Endothelial cell of umbilical vein (primary cell): ENCODE measurements around the gene RAD1. TPM values are rescaled to one million over a fixed set of nuclear protein-coding genes. Genes with fewer than 3 reads are reported as not detected.

Source experiments
- BruUV-seq: library from RNA; stranded (reverse); fragments of 400-500 nt; replicated peaks from 2 replicates; lab custom pipeline; 2021; lab: Mats Ljungman, UMichigan
- CTCF ChIA-PET: fragments of 300-600, 350-600 bp; sonication (Branson Sonifier 250); formaldehyde crosslinking; loops from one replicate; lab custom pipeline; 2021; ENCODE audit warnings: antibody characterized with exemption, inconsistent platforms; lab: Charles Lee
- POLR2A ChIA-PET: fragments of 300-600, 350-600 bp; sonication (Branson Sonifier 250); formaldehyde crosslinking; loops from one replicate; lab custom pipeline; 2021; ENCODE audit warnings: antibody characterized with exemption, inconsistent platforms; lab: Charles Lee
- DNase-seq: peaks from one replicate; pipeline ENCODE4 v3.0.0-alpha.2; 2011; ENCODE audit warnings: low read depth, low spot score
- FAIRE-seq: peaks from 2 replicates; lab custom pipeline; 2011; peaks lifted over from hg19 to GRCh38; lab: Jason Lieb, UNC
- H2AFZ ChIP-seq: 2 replicates; pipeline ENCODE4 v1.6.0; 2012; ENCODE audit warnings: low read depth, low read length, control low read depth, inconsistent platforms
- H3K27ac ChIP-seq: 2 replicates; pipeline ENCODE4 v1.5.1; 2011; ENCODE audit warnings: low read depth, mild to moderate bottlenecking, control low read depth, low read length, moderate library complexity; ENCODE audit not compliant: insufficient read depth
- H3K27me3 ChIP-seq, 2 experiments: 2 replicates each; pipeline versions ENCODE4 v1.6.0 to v1.6.1; 2011; ENCODE audit warnings: low read length in 2 of 2, mixed read lengths in 1 of 2; ENCODE audit not compliant: control insufficient read depth in 2 of 2, insufficient read depth in 2 of 2
- H3K36me3 ChIP-seq, 2 experiments: 2 replicates in 1 of 2; 3 replicates in 1 of 2; pipeline ENCODE4 v1.5.1; 2011; ENCODE audit warnings: low read length in 2 of 2, mild to moderate bottlenecking in 1 of 2, moderate library complexity in 1 of 2; ENCODE audit not compliant: control insufficient read depth in 2 of 2, insufficient read depth in 2 of 2; ENCODE audit errors: extremely low read depth in 1 of 2
- H3K4me1 ChIP-seq: 3 replicates; pipeline ENCODE4 v1.5.1; 2011; ENCODE audit warnings: mild to moderate bottlenecking, low read length; ENCODE audit not compliant: control insufficient read depth, insufficient read depth; ENCODE audit errors: extremely low read depth
- H3K4me2 ChIP-seq: 2 replicates; pipeline ENCODE4 v1.6.1; 2011; ENCODE audit warnings: low read length, control low read depth, mixed read lengths; ENCODE audit not compliant: insufficient read depth
- H3K4me3 ChIP-seq, 3 experiments: fragments of 200-600 bp in 1 of 3; sonication (generic), shearing (Covaris generic) in 1 of 3; replicated peaks in 1 of 3; 2 replicates each; pipeline ENCODE4 v1.5.1; 2011 to 2016; ENCODE audit warnings: control low read depth in 3 of 3, low read length in 3 of 3, mild to moderate bottlenecking in 2 of 3, inconsistent platforms in 1 of 3, low read depth in 1 of 3, moderate library complexity in 1 of 3; ENCODE audit not compliant: insufficient read depth in 1 of 3
- H3K79me2 ChIP-seq: 2 replicates; pipeline ENCODE4 v1.6.0; 2012; ENCODE audit warnings: low read length, inconsistent platforms; ENCODE audit not compliant: control insufficient read depth, insufficient read depth
- H3K9ac ChIP-seq: replicated peaks from 2 replicates; pipeline ENCODE3; 2011; ENCODE audit warnings: low read length, control low read depth; ENCODE audit not compliant: insufficient read depth; ENCODE audit errors: extremely low read depth
- H3K9me1 ChIP-seq: replicated peaks from 3 replicates; pipeline ENCODE4 v1.6.0; 2011; ENCODE audit warnings: mild to moderate bottlenecking, low read length; ENCODE audit not compliant: control insufficient read depth, insufficient read depth; ENCODE audit errors: extremely low read depth
- H3K9me3 ChIP-seq: replicated peaks from 2 replicates; pipeline ENCODE4 v1.5.1; 2012; ENCODE audit warnings: low read length, inconsistent platforms; ENCODE audit not compliant: control insufficient read depth, insufficient read depth
- H4K20me1 ChIP-seq: replicated peaks from 2 replicates; pipeline ENCODE3; 2011; ENCODE audit warnings: mild to moderate bottlenecking, low read length; ENCODE audit not compliant: control insufficient read depth, insufficient read depth; ENCODE audit errors: extremely low read depth
- CTCF ChIP-seq, 2 donors: IDR thresholded peaks; 1 replicate in 1 of 2; 2 replicates in 1 of 2; pipeline ENCODE4 v1.5.1; 2011; ENCODE audit warnings: low read length in 2 of 2, mild to moderate bottlenecking in 2 of 2, moderate library complexity in 2 of 2, control low read depth in 1 of 2, inconsistent platforms in 1 of 2, low read depth in 1 of 2; ENCODE audit not compliant: insufficient read depth in 1 of 2; ENCODE audit errors: extremely low read depth in 1 of 2
- EZH2 ChIP-seq: IDR thresholded peaks from 2 replicates; pipeline ENCODE4 v1.6.1; 2012; ENCODE audit warnings: borderline replicate concordance, low read depth, mild to moderate bottlenecking, moderate library complexity, low read length, inconsistent platforms; ENCODE audit not compliant: severe bottlenecking
- FOS ChIP-seq: IDR thresholded peaks from 2 replicates; pipeline ENCODE4 v1.6.1; 2011; ENCODE audit warnings: mild to moderate bottlenecking, low read length, moderate library complexity, borderline replicate concordance; ENCODE audit not compliant: insufficient read depth
- GATA2 ChIP-seq: IDR thresholded peaks from 2 replicates; pipeline ENCODE4 v1.7.0; 2011; ENCODE audit warnings: low read depth, mild to moderate bottlenecking, moderate library complexity, mixed read lengths, low read length; ENCODE audit not compliant: insufficient read length, insufficient read depth
- JUN ChIP-seq: IDR thresholded peaks from 2 replicates; pipeline ENCODE4 v1.6.1; 2011; ENCODE audit warnings: borderline replicate concordance, low read depth; ENCODE audit not compliant: insufficient read length, insufficient read depth
- MAX ChIP-seq: IDR thresholded peaks from 2 replicates; pipeline ENCODE4 v1.6.1; 2011; ENCODE audit not compliant: insufficient read depth, insufficient read length
- MYC ChIP-seq: IDR thresholded peaks from one replicate; pipeline ENCODE4 v1.6.1; 2011; ENCODE audit warnings: mild to moderate bottlenecking, low read depth, low read length
- POLR2A ChIP-seq: IDR thresholded peaks from 2 replicates; pipeline ENCODE4 v1.6.1; 2012; ENCODE audit warnings: low read depth, mild to moderate bottlenecking, control low read depth, low read length
- POLR2AphosphoS5 ChIP-seq: IDR thresholded peaks from 2 replicates; pipeline ENCODE4 v1.6.1; 2012; ENCODE audit warnings: low read depth, mild to moderate bottlenecking, control low read depth, low read length, moderate library complexity; ENCODE audit not compliant: insufficient read depth
- dilution Hi-C: fragments of 300-500 bp; cut with MboI; formaldehyde crosslinking; loops from one replicate; pipeline ENCODE4 v1.15.0; 2019; ENCODE audit warnings: low sequenced_read_pairs; ENCODE audit not compliant: extremely low pct_ligation_motif_present
- intact Hi-C: fragments of 100-400 bp; cut with micrococcal nuclease; formaldehyde crosslinking; loops from one replicate; pipeline ENCODE4 v1.10.0; 2022
- polyA plus RNA-seq, 4 experiments: library from polyadenylated mRNA; depleted of rRNA in 3 of 4; stranded (reverse) in 3 of 4; unstranded in 1 of 4; fragments of >200 nt; gene quantifications; 2 replicates each; pipeline versions ENCODE4 v1.2.1 to v1.2.3, GENCODE V29; 2011 to 2012; ENCODE audit warnings: missing spikeins in 1 of 4
- total RNA-seq: library from RNA; stranded (reverse); gene quantifications from 2 replicates; pipeline ENCODE4 v1.2.3, GENCODE V29; 2021

Gene RAD1
- total and polyA plus RNA-seq, 2 donors (not counting 3 experiments of a cell fraction or from before 2014, with no cell fraction given) = 10.7 to 22.2 TPM

- Histone ChIP-seq H3K36me3 (no peaks in the 10 kb centered on the region), H3K4me1 (no peaks in the 10 kb centered on the region), H3K79me2 (no peaks in the 10 kb centered on the region), H3K4me3 (no peak overlapping the region), H2AFZ (no peak overlapping the region), H4K20me1 (no peaks in the 10 kb centered on the region), H3K27ac (no peak overlapping the region), H3K4me2 (no peak overlapping the region), H3K9me3 (no peaks in the 10 kb centered on the region), H3K9ac (no peak overlapping the region), H3K27me3 (peaks cover 0 to 8% of the 10 kb centered on the region in 2 experiments), H3K9me1 (no peaks in the 10 kb centered on the region)
- intact Hi-C loops = no loop called here
- no peak for TF ChIP-seq GATA2
- no peak for TF ChIP-seq MAX
- no peak for TF ChIP-seq CTCF (IDR thresholded peaks at IDR 0.05; ENCODE audit: extremely low read depth in 1 of 2, insufficient read depth in 1 of 2, low read depth in 1 of 2, low read length in 2 of 2)
- no peak for TF ChIP-seq MYC
- TF ChIP-seq JUN = no peak
- TF ChIP-seq POLR2A = no peak
- TF ChIP-seq FOS = no peak
- no peak for TF ChIP-seq POLR2AphosphoS5
- TF ChIP-seq EZH2 = no peak
- POLR2A ChIA-PET = no interaction called here
- FAIRE-seq = no peak
- CTCF ChIA-PET = interaction anchor here (0.6 to 2.3 kb wide), 5 partner anchors 16 to 412 kb away, joined by 3 to 7 read pairs (median 3); partner anchors contain the start of gene DNAJC21
- BruUV-seq = no TSS peak
- dilution Hi-C loops = no loop called here
- no peak for DNase-seq
Measured at GRCh38 chr5:34886392-34887119, 28.7 kb downstream of the RAD1 start.
